Measurements from ENCODE around the gene PCSK4.

PCSK4 gene

DNA sequence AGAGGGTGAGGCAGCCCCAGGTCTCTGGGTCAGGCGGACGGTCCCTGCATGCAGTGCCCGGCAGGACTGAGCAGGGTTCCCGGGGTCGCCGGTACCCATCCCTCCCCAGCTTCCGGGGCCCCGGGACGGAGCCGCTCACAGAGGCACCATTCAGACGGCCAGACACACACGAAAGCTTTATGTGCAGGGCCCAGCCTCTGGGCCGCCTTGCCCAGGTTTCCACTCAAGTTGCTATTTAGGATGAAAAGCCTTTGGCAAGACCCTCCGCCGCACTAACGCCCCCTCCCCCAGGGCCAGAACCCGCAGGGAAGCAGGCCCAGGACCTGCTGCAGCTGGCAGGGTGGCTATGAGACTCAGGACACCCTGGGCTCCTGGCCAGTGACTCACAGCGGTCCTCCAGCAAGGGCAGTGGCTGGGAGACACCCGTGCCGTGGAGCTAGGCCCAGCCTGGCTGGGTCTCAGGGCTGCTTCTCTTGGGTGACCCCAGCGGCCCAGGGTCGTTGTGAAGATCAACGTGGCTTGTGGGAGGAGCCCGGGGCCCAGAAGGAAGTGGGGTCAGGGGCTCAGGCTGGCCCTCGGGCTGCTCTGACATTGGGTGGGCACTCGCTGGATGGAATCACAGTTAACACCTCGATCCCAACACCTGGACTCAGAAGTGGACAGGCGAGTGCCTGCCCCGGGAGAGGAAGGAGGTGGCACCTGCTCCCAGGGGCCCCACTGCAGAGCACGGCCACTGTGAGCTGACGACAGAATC is 16.0 kb downstream of the PCSK4 start:
- Histone ChIP-seq H3K18ac (ENCODE audit: low read depth in 1 of 2, low read length in 2 of 2) (no peak overlapping the region), H3K9me3 (ENCODE audit: control insufficient read depth, low read length) (no peaks in the 10 kb centered on the region), H2BK12ac (ENCODE audit: low read length in 2 of 2) (no peak overlapping the region), H3K36me3 (ENCODE audit: control insufficient read depth in 1 of 2, insufficient read depth in 2 of 2, low read depth in 1 of 2, low read length in 2 of 2) (peaks cover 13 to 38% of the 10 kb centered on the region in 2 experiments), H3K4me1 (ENCODE audit: control insufficient read depth, insufficient read depth, low read depth, low read length) (peaks cover 48% of the 10 kb centered on the region), H2AK5ac (ENCODE audit: low read length, severe bottlenecking) (no peak overlapping the region), H3K27me3 (ENCODE audit: control insufficient read depth in 1 of 2, insufficient read depth in 1 of 2, low read length in 2 of 2) (peaks cover 24 to 39% of the 10 kb centered on the region in 2 experiments), H4K91ac (ENCODE audit: low read length) (no peak overlapping the region), H3K27ac (ENCODE audit: low read length, poor library complexity, severe bottlenecking) (no peak overlapping the region), H2AFZ (ENCODE audit: low read depth, low read length) (no peak overlapping the region), H3K23ac (ENCODE audit: low read length in 2 of 2) (no peak overlapping the region), H2BK5ac (ENCODE audit: low read depth, low read length, poor library complexity, severe bottlenecking) (no peak overlapping the region), H3K9ac (ENCODE audit: low read length) (no peak overlapping the region), H3K4me2 (ENCODE audit: low read length, poor library complexity, severe bottlenecking) (no peak overlapping the region), H3K14ac (ENCODE audit: low read length in 2 of 2) (no peak overlapping the region), H4K8ac (ENCODE audit: low read length) (no peak overlapping the region), H2BK15ac (ENCODE audit: low read depth, poor library complexity, severe bottlenecking) (no peak overlapping the region), H2BK120ac (ENCODE audit: low read depth, low read length) (no peak overlapping the region), H3K79me1 (replicated peaks; ENCODE audit: low read length, poor library complexity, severe bottlenecking) (peaks cover 41% of the 10 kb centered on the region), H3K4ac (ENCODE audit: low read depth in 1 of 2, low read length in 2 of 2) (no peak overlapping the region), H3K4me3 (ENCODE audit: insufficient read depth in 1 of 2, low read depth in 1 of 2, low read length in 2 of 2) (no peak overlapping the region)
- 86% methylated on average over 31 of the region's 31 CpGs for WGBS
- DNase-seq: no peak

DNA sequence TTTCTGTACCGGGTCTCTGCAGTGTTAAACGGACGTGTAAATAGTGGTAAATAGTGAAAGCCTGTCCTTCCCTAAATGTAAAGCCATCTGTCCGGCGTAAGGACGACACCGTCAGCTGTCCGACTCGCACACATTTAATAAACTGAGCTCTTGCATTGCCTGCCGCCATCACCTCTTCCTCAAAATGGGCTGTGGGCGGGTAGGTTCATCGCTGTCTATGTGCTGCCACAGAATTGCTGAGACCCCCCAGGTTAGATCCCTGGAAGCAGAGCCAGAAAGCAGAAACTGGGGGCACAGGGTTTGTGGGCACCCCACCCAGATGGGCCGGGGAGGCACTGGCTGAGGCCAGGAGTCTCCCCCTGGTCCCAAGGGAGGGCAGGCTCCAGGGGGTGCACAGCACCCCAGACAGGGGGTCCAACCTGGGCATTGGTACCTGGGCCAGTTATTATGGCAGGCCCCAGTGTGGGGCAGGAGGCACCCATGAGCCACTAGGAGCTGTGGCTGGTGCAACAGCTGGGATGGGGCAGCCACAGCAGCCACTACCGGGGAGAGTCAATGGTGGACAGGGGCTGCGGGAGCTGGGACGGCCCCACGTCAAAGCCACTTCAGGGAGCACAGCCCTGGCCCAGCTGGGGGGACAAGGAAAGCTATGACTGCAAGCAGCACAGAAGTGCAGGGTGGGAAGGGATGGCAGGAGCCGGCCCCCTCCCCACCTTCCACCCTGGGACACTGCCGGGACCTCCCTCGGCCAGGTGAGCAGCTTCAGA is 16.9 kb downstream of the PCSK4 start:
- WGBS: 91% methylated on average over 18 of the region's 20 CpGs
- Histone ChIP-seq H2AK5ac (ENCODE audit: low read length, severe bottlenecking) (no peak overlapping the region), H3K23ac (ENCODE audit: low read length in 2 of 2) (no peak overlapping the region), H4K8ac (ENCODE audit: low read length) (no peak overlapping the region), H3K4ac (ENCODE audit: low read depth in 1 of 2, low read length in 2 of 2) (no peak overlapping the region), H3K9ac (ENCODE audit: low read length) (no peak overlapping the region), H2BK15ac (ENCODE audit: low read depth, poor library complexity, severe bottlenecking) (no peak overlapping the region), H3K79me1 (replicated peaks; ENCODE audit: low read length, poor library complexity, severe bottlenecking) (peaks cover 41% of the 10 kb centered on the region), H3K27me3 (ENCODE audit: control insufficient read depth in 1 of 2, insufficient read depth in 1 of 2, low read length in 2 of 2) (peaks cover 27 to 43% of the 10 kb centered on the region in 2 experiments), H3K18ac (ENCODE audit: low read depth in 1 of 2, low read length in 2 of 2) (no peak overlapping the region), H4K91ac (ENCODE audit: low read length) (no peak overlapping the region), H3K9me3 (ENCODE audit: control insufficient read depth, low read length) (no peaks in the 10 kb centered on the region), H2BK12ac (ENCODE audit: low read length in 2 of 2) (no peak overlapping the region), H3K4me2 (ENCODE audit: low read length, poor library complexity, severe bottlenecking) (no peak overlapping the region), H3K27ac (ENCODE audit: low read length, poor library complexity, severe bottlenecking) (no peak overlapping the region), H3K14ac (ENCODE audit: low read length in 2 of 2) (no peak overlapping the region), H2BK5ac (ENCODE audit: low read depth, low read length, poor library complexity, severe bottlenecking) (no peak overlapping the region), H2AFZ (ENCODE audit: low read depth, low read length) (no peak overlapping the region), H3K4me3 (ENCODE audit: insufficient read depth in 1 of 2, low read depth in 1 of 2, low read length in 2 of 2) (no peak overlapping the region), H3K36me3 (ENCODE audit: control insufficient read depth in 1 of 2, insufficient read depth in 2 of 2, low read depth in 1 of 2, low read length in 2 of 2) (peaks cover 13 to 38% of the 10 kb centered on the region in 2 experiments), H3K4me1 (ENCODE audit: control insufficient read depth, insufficient read depth, low read depth, low read length) (peaks cover 56% of the 10 kb centered on the region), H2BK120ac (ENCODE audit: low read depth, low read length) (no peak overlapping the region)
- DNase-seq: no peak

DNA sequence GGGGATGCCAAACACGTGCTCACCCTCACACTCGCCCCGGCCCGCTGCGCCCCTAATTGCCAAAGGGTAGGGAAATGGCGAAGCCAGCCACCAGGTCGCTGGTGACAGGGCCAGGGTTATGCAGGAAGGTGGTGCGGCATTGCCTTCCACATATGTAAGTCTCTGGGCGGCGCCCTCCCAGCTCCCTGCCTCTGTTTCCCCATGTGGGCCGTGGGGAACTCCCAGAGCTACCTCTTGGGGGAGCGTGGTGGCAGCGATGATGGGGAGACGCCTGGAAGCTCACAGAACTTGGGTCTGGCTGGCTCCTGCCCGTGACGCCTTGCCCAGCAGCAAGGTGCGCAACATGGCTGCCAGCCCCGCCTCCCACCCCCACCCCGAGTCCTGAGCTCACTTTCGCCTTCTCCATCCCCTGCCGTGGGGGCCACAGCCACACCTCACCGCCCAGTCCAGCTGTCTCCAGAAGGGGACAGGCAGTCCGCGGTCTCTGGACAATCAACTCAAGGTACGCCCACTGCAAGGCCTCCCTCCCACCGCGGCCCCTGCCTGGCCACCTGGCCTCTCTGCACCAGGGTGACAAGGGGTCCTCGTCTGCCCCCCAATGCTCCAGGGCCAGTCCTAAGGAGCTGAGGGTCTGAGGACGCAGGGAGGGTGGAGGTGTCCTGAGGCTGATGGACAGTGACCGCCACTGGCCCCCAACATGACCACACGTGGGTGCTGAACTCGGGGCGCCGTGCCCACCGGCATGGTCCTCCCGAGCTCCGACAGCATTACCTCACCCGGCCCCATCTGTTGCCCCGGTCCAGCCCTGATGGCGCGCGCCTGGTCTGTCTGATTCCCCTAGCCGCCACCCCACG is 17.7 kb downstream of the PCSK4 start:
- no peak overlapping the region for H3K9ac ChIP-seq (ENCODE audit: low read length)
- no peak overlapping the region for H4K91ac ChIP-seq (ENCODE audit: low read length)
- no peak overlapping the region for H3K4me3 ChIP-seq (ENCODE audit: insufficient read depth in 1 of 2, low read depth in 1 of 2, low read length in 2 of 2)
- DNase-seq: no peak
- peaks cover 29 to 51% of the 10 kb centered on the region in 2 experiments for H3K27me3 ChIP-seq (ENCODE audit: control insufficient read depth in 1 of 2, insufficient read depth in 1 of 2, low read length in 2 of 2)
- peaks cover 11 to 38% of the 10 kb centered on the region in 2 experiments for H3K36me3 ChIP-seq (ENCODE audit: control insufficient read depth in 1 of 2, insufficient read depth in 2 of 2, low read depth in 1 of 2, low read length in 2 of 2)
- no peak overlapping the region for H3K4me2 ChIP-seq (ENCODE audit: low read length, poor library complexity, severe bottlenecking)
- H2BK12ac ChIP-seq (ENCODE audit: low read length in 2 of 2): no peak overlapping the region
- H3K14ac ChIP-seq (ENCODE audit: low read length in 2 of 2): no peak overlapping the region
- peaks cover 38% of the 10 kb centered on the region for H3K79me1 ChIP-seq (replicated peaks; ENCODE audit: low read length, poor library complexity, severe bottlenecking)
- no peak overlapping the region for H4K8ac ChIP-seq (ENCODE audit: low read length)
- H2BK5ac ChIP-seq (ENCODE audit: low read depth, low read length, poor library complexity, severe bottlenecking): no peak overlapping the region
- H2BK15ac ChIP-seq (ENCODE audit: low read depth, poor library complexity, severe bottlenecking): no peak overlapping the region
- no peak overlapping the region for H2AK5ac ChIP-seq (ENCODE audit: low read length, severe bottlenecking)
- H2BK120ac ChIP-seq (ENCODE audit: low read depth, low read length): no peak overlapping the region
- no peak overlapping the region for H3K27ac ChIP-seq (ENCODE audit: low read length, poor library complexity, severe bottlenecking)
- H2AFZ ChIP-seq (ENCODE audit: low read depth, low read length): no peak overlapping the region
- H3K4me1 ChIP-seq (ENCODE audit: control insufficient read depth, insufficient read depth, low read depth, low read length): peaks cover 61% of the 10 kb centered on the region
- H3K18ac ChIP-seq (ENCODE audit: low read depth in 1 of 2, low read length in 2 of 2): no peak overlapping the region
- 86% methylated on average over 43 of the region's 44 CpGs for WGBS
- H3K4ac ChIP-seq (ENCODE audit: low read depth in 1 of 2, low read length in 2 of 2): no peak overlapping the region
- H3K9me3 ChIP-seq (ENCODE audit: control insufficient read depth, low read length): no peaks in the 10 kb centered on the region
- H3K23ac ChIP-seq (ENCODE audit: low read length in 2 of 2): peak overlapping the region in 1 of 2 experiments; percentile 9

All from mesenchymal stem cell (in vitro differentiated cells and primary cell).